ENCODE results near the gene LTF. TPM values are rescaled to one million over a fixed set of nuclear protein-coding genes. Genes with fewer than 3 reads are reported as not detected.

LTF gene
- total and polyA plus RNA-seq, 9 of the 15 experiments (the other 6 are each of a cell fraction or from before 2014, with no cell fraction given): 0.07 TPM; not detected in 8

DNA sequence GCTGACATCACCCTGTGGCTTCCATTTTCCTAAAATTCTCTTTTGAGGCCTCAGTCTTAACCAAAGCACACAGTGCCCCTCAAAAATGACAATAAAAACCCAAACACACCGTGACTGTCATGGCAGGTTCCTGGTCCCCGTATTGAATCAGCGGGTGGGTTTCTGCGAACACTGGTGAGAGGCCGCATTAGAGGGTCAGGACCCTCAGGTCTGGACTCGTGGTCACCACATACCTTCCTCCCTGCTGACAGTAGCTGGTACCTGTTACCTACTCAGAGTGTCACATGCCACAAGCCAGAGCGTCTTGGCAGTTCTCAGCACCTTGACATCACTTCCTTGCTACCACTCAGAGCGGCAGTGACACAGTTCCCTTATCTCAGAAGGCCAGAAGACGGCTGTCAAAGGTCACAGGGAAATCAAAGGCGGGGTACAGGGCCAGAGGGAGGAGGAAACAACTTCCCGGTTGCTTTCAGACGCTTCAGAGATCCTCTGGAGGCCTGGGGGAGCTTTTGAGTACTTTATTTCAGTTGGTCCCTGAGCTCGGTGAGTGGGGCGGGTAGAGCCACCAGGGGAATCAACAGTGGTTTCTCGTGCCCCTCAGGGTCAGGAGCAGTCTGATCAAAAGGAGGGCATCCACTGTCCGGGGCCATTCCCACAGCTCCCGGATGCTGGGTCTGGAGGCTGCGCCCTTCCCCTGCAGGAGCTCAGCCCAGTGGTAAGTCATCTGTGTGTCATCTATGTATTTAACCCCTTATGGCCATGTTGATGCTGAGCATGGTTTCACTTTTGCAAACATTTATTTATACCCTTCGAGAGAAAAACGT lies 57.7 kb downstream of the LTF start, which contains the start of the genes CCR5AS and CCRL2 (continued):
- TF ChIP-seq POLR2H (tag; IDR thresholded peaks at IDR 0.05; ENCODE audit: low read depth) (peak; percentile 83; the same call in 1 of the 2 replicates), MTA2 (IDR thresholded peaks at IDR 0.05; ENCODE audit: low read depth) (peak; percentile 93), TCFL5 (CRISPR knock-in tag; conservative IDR thresholded peaks at IDR 0.05) (peak; percentile 74; the same call in 1 of the 2 replicates), NFATC3 (IDR thresholded peaks at IDR 0.05) (peak; percentile 8; the same call in 1 of the 2 replicates), HMGN3 (IDR thresholded peaks at IDR 0.05; ENCODE audit: borderline replicate concordance, extremely low read depth, insufficient read length, low read depth, low read length) (peak; percentile 20), ZFP1 (CRISPR knock-in tag; IDR thresholded peaks at IDR 0.05) (0 out of 2 replicates have a peak, but pooled peaks have one; percentile 44), POU5F1 (IDR thresholded peaks at IDR 0.05; ENCODE audit: borderline replicate concordance, low read depth, low read length, partially characterized antibody) (no peak), TBL1XR1 (IDR thresholded peaks at IDR 0.05; ENCODE audit: low read length in 2 of 2) (peak; percentile 88 to 90; a peak in 3 of 4 replicates), GABPA (tag; conservative IDR thresholded peaks at IDR 0.05; ENCODE audit: low read depth) (peak; percentile 91), RBM14 (IDR thresholded peaks at IDR 0.05; ENCODE audit: borderline replicate concordance, insufficient read depth, low read depth, low read length) (no peak)
- TF ChIP-seq, protein P1, sequence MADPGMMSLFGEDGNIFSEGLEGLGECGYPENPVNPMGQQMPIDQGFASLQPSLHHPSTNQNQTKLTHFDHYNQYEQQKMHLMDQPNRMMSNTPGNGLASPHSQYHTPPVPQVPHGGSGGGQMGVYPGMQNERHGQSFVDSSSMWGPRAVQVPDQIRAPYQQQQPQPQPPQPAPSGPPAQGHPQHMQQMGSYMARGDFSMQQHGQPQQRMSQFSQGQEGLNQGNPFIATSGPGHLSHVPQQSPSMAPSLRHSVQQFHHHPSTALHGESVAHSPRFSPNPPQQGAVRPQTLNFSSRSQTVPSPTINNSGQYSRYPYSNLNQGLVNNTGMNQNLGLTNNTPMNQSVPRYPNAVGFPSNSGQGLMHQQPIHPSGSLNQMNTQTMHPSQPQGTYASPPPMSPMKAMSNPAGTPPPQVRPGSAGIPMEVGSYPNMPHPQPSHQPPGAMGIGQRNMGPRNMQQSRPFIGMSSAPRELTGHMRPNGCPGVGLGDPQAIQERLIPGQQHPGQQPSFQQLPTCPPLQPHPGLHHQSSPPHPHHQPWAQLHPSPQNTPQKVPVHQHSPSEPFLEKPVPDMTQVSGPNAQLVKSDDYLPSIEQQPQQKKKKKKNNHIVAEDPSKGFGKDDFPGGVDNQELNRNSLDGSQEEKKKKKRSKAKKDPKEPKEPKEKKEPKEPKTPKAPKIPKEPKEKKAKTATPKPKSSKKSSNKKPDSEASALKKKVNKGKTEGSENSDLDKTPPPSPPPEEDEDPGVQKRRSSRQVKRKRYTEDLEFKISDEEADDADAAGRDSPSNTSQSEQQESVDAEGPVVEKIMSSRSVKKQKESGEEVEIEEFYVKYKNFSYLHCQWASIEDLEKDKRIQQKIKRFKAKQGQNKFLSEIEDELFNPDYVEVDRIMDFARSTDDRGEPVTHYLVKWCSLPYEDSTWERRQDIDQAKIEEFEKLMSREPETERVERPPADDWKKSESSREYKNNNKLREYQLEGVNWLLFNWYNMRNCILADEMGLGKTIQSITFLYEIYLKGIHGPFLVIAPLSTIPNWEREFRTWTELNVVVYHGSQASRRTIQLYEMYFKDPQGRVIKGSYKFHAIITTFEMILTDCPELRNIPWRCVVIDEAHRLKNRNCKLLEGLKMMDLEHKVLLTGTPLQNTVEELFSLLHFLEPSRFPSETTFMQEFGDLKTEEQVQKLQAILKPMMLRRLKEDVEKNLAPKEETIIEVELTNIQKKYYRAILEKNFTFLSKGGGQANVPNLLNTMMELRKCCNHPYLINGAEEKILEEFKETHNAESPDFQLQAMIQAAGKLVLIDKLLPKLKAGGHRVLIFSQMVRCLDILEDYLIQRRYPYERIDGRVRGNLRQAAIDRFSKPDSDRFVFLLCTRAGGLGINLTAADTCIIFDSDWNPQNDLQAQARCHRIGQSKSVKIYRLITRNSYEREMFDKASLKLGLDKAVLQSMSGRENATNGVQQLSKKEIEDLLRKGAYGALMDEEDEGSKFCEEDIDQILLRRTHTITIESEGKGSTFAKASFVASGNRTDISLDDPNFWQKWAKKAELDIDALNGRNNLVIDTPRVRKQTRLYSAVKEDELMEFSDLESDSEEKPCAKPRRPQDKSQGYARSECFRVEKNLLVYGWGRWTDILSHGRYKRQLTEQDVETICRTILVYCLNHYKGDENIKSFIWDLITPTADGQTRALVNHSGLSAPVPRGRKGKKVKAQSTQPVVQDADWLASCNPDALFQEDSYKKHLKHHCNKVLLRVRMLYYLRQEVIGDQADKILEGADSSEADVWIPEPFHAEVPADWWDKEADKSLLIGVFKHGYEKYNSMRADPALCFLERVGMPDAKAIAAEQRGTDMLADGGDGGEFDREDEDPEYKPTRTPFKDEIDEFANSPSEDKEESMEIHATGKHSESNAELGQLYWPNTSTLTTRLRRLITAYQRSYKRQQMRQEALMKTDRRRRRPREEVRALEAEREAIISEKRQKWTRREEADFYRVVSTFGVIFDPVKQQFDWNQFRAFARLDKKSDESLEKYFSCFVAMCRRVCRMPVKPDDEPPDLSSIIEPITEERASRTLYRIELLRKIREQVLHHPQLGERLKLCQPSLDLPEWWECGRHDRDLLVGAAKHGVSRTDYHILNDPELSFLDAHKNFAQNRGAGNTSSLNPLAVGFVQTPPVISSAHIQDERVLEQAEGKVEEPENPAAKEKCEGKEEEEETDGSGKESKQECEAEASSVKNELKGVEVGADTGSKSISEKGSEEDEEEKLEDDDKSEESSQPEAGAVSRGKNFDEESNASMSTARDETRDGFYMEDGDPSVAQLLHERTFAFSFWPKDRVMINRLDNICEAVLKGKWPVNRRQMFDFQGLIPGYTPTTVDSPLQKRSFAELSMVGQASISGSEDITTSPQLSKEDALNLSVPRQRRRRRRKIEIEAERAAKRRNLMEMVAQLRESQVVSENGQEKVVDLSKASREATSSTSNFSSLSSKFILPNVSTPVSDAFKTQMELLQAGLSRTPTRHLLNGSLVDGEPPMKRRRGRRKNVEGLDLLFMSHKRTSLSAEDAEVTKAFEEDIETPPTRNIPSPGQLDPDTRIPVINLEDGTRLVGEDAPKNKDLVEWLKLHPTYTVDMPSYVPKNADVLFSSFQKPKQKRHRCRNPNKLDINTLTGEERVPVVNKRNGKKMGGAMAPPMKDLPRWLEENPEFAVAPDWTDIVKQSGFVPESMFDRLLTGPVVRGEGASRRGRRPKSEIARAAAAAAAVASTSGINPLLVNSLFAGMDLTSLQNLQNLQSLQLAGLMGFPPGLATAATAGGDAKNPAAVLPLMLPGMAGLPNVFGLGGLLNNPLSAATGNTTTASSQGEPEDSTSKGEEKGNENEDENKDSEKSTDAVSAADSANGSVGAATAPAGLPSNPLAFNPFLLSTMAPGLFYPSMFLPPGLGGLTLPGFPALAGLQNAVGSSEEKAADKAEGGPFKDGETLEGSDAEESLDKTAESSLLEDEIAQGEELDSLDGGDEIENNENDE (IDR thresholded peaks at IDR 0.05; ENCODE audit: low read depth, low read length): no peak
- TF ChIP-seq, protein P2, sequence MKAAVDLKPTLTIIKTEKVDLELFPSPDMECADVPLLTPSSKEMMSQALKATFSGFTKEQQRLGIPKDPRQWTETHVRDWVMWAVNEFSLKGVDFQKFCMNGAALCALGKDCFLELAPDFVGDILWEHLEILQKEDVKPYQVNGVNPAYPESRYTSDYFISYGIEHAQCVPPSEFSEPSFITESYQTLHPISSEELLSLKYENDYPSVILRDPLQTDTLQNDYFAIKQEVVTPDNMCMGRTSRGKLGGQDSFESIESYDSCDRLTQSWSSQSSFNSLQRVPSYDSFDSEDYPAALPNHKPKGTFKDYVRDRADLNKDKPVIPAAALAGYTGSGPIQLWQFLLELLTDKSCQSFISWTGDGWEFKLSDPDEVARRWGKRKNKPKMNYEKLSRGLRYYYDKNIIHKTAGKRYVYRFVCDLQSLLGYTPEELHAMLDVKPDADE (conservative IDR thresholded peaks at IDR 0.05; ENCODE audit: control insufficient read depth, low read depth, low read length): peak; percentile 53; the same call in 1 of the 2 replicates

Data from K562 (cell line).